ENCODE measurements around the gene LIAS. TPM values are rescaled to one million over a fixed set of nuclear protein-coding genes. Genes with fewer than 3 reads are reported as not detected.

The LIAS gene
- total and polyA plus RNA-seq, 2 of the 13 experiments (the other 11 are each of a cell fraction or from before 2014, with no cell fraction given), result 16.0 to 16.6 TPM

DNA sequence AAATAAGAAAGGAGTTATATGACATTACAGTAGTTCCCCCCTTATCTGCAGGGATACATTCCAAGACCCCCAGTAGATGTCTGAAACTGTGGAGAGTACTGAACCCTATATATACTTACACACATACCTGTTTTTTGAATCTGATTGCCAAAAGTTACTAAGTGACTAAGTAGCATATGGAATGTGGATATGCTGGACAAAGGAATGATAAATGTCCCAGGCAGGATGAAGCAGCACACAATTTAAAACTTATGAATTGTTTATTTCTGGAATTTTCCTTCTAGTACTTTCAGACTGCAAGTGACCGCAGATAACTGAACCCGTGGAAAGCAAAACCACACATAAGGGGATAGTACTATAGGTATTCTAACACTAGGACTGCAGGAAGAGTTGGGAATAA lies 45.7 kb downstream of the LIAS start:
- ATAC-seq (no peak), DNase-seq (ENCODE audit: low spot score) (no peak), FAIRE-seq (no peak)
- intact Hi-C loops (cut with micrococcal nuclease; ENCODE audit: unreplicated experiment) (no loop called here), in situ Hi-C loops (cut with HindIII; ENCODE audit: extremely low pct_ligation_motif_present, low pct_unique_long_range_greater_than_20kb) (no loop called here)
- no peaks in the 10 kb centered on the region for H3K9me3 ChIP-seq (ENCODE audit: low read length)
- H3K27ac ChIP-seq (ENCODE audit: extremely low read length, insufficient read depth, low read length), result no peak overlapping the region
- no peak for TF ChIP-seq ZNF598 (CRISPR knock-in tag; IDR thresholded peaks at IDR 0.05; ENCODE audit: borderline replicate concordance)
- peak; percentile 88 for TF ChIP-seq RBM22 (optimal IDR thresholded peaks at IDR 0.05; ENCODE audit: low read length)
- 0 out of 2 replicates have a peak, but pooled peaks have one; percentile 18 for TF ChIP-seq POLR2G (IDR thresholded peaks at IDR 0.05; ENCODE audit: low read depth, low read length)
- no peak for TF ChIP-seq MYNN (CRISPR knock-in tag; IDR thresholded peaks at IDR 0.05; ENCODE audit: low read depth)
- TF ChIP-seq SMAD1 (CRISPR knock-in tag; IDR thresholded peaks at IDR 0.05; ENCODE audit: borderline replicate concordance, low read depth), result no peak
- TF ChIP-seq SNAI1 (CRISPR knock-in tag; IDR thresholded peaks at IDR 0.05; ENCODE audit: borderline replicate concordance), result no peak
- no peak for TF ChIP-seq ZSCAN30 (CRISPR knock-in tag; IDR thresholded peaks at IDR 0.05)
- no peak for TF ChIP-seq ZNF260 (CRISPR knock-in tag; IDR thresholded peaks at IDR 0.05; ENCODE audit: borderline replicate concordance, low read depth)
- no peak for TF ChIP-seq PITX1 (CRISPR knock-in tag; IDR thresholded peaks at IDR 0.05)
- TF ChIP-seq, protein P1, sequence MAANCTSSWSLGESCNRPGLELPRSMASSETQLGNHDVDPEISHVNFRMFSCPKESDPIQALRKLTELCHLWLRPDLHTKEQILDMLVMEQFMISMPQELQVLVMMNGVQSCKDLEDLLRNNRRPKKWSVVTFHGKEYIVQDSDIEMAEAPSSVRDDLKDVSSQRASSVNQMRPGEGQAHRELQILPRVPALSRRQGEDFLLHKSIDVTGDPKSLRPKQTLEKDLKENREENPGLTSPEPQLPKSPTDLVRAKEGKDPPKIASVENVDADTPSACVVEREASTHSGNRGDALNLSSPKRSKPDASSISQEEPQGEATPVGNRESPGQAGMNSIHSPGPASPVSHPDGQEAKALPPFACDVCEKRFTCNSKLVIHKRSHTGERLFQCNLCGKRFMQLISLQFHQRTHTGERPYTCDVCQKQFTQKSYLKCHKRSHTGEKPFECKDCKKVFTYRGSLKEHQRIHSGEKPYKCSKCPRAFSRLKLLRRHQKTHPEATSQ (CRISPR knock-in tag; IDR thresholded peaks at IDR 0.05; ENCODE audit: borderline replicate concordance), result no peak
- no peak for TF ChIP-seq ZNF326 (CRISPR knock-in tag; IDR thresholded peaks at IDR 0.05; ENCODE audit: borderline replicate concordance)
- TF ChIP-seq ZNF251 (CRISPR knock-in tag; IDR thresholded peaks at IDR 0.05), result no peak
- TF ChIP-seq RFX1 (IDR thresholded peaks at IDR 0.05), result no peak
- TF ChIP-seq ZNF207 (IDR thresholded peaks at IDR 0.05; ENCODE audit: borderline replicate concordance), result no peak
- peak; percentile 13; the same call in 1 of the 2 replicates for TF ChIP-seq RBFOX2 (IDR thresholded peaks at IDR 0.05; ENCODE audit: low read depth, low read length)
- no peak for TF ChIP-seq ZNF766 (CRISPR knock-in tag; IDR thresholded peaks at IDR 0.05; ENCODE audit: borderline replicate concordance)
- H3K27me3 ChIP-seq (ENCODE audit: control insufficient read depth in 1 of 2, insufficient read depth in 2 of 2, low read length in 2 of 2), result no peaks in the 10 kb centered on the region
- H3K4me1 ChIP-seq (ENCODE audit: insufficient read depth, low read length), result no peaks in the 10 kb centered on the region
- 97% methylated on average over 2 of the region's 2 CpGs for WGBS (ENCODE audit: low lambda C conversion rate)
- peaks cover 40 to 87% of the 10 kb centered on the region in 2 experiments for H3K36me3 ChIP-seq (replicated peaks in 1 of 2; ENCODE audit: control insufficient read depth in 1 of 2, insufficient read depth in 2 of 2, low read length in 2 of 2)
- peaks cover 2% of the 10 kb centered on the region for H3K79me2 ChIP-seq (ENCODE audit: insufficient read depth, low read length)
- POLR2A ChIA-PET, result interaction anchor here (2.5 kb wide), 1 partner anchor 23 kb away, joined by 7 read pairs; the partner anchor contains the start of gene UGDH
- H3K9ac ChIP-seq (ENCODE audit: insufficient read depth, low read depth, low read length), result no peak overlapping the region
- no TSS peak for BruUV-seq (replicated peaks)
- CTCF ChIA-PET (ENCODE audit: low intra/inter-chr PET ratio, low total read pairs), result no interaction called here
- H4K20me1 ChIP-seq (ENCODE audit: insufficient read depth, low read length), result peaks cover 6% of the 10 kb centered on the region
- H2AFZ ChIP-seq (ENCODE audit: low read length), result no peak overlapping the region
- no peak overlapping the region for H3K4me3 ChIP-seq (replicated peaks in 1 of 3; ENCODE audit: insufficient read depth in 1 of 3, low read depth in 2 of 3, low read length in 3 of 3)
- no peak overlapping the region for H3K4me2 ChIP-seq (ENCODE audit: low read depth, low read length)

All from HepG2 (cell line).